Measurements from ENCODE around the gene CHL1. TPM values are rescaled to one million over a fixed set of nuclear protein-coding genes. Genes with fewer than 3 reads are reported as not detected.

The CHL1 gene
- total RNA-seq, 1 donor from 2014 or later: 0.26 TPM

- DNase-seq (ENCODE audit: low read depth) (no peak), FAIRE-seq (no peak)
- H3K36me3 ChIP-seq (ENCODE audit: control insufficient read depth, insufficient read depth, low read length): no peaks in the 10 kb centered on the region
- no peaks in the 10 kb centered on the region for H3K27me3 ChIP-seq (ENCODE audit: control insufficient read depth, insufficient read depth, low read length)
- no peak overlapping the region for H3K4me3 ChIP-seq (ENCODE audit: low read depth, low read length)
- TF ChIP-seq CTCF (IDR thresholded peaks at IDR 0.05; ENCODE audit: insufficient read depth, low read length, severe bottlenecking): no peak
Observed at GRCh38 chr3:228442-229182, 32.0 kb downstream of the CHL1 start.

GRCh38 chr3:229183-229661 is 32.7 kb downstream of the CHL1 start:
- no peaks in the 10 kb centered on the region for H3K27me3 ChIP-seq (ENCODE audit: control insufficient read depth, insufficient read depth, low read length)
- no peak for FAIRE-seq
- H3K36me3 ChIP-seq (ENCODE audit: control insufficient read depth, insufficient read depth, low read length): no peaks in the 10 kb centered on the region
- DNase-seq (ENCODE audit: low read depth): peak; percentile 77
- no peak for TF ChIP-seq CTCF (IDR thresholded peaks at IDR 0.05; ENCODE audit: insufficient read depth, low read length, severe bottlenecking)
- H3K4me3 ChIP-seq (ENCODE audit: low read depth, low read length): no peak overlapping the region

- Histone ChIP-seq H3K4me3 (ENCODE audit: low read depth, low read length) (no peak overlapping the region), H3K27me3 (ENCODE audit: control insufficient read depth, insufficient read depth, low read length) (no peaks in the 10 kb centered on the region), H3K36me3 (ENCODE audit: control insufficient read depth, insufficient read depth, low read length) (no peaks in the 10 kb centered on the region)
- TF ChIP-seq CTCF (IDR thresholded peaks at IDR 0.05; ENCODE audit: insufficient read depth, low read length, severe bottlenecking): no peak
- DNase-seq (ENCODE audit: low read depth): no peak
- peak; percentile 84 for FAIRE-seq
Observed at GRCh38 chr3:236881-237280, 40.3 kb downstream of the CHL1 start.

- no peak for FAIRE-seq
- Histone ChIP-seq H3K4me3 (ENCODE audit: low read depth, low read length) (no peak overlapping the region), H3K36me3 (ENCODE audit: control insufficient read depth, insufficient read depth, low read length) (no peaks in the 10 kb centered on the region), H3K27me3 (ENCODE audit: control insufficient read depth, insufficient read depth, low read length) (no peaks in the 10 kb centered on the region)
- TF ChIP-seq CTCF (IDR thresholded peaks at IDR 0.05; ENCODE audit: insufficient read depth, low read length, severe bottlenecking): no peak
- no peak for DNase-seq (ENCODE audit: low read depth)
Observed at GRCh38 chr3:242602-243355, 46.2 kb downstream of the CHL1 start.

GRCh38 chr3:243356-243725 is 46.8 kb downstream of the CHL1 start:
- Histone ChIP-seq H3K4me3 (ENCODE audit: low read depth, low read length) (no peak overlapping the region), H3K36me3 (ENCODE audit: control insufficient read depth, insufficient read depth, low read length) (no peaks in the 10 kb centered on the region), H3K27me3 (ENCODE audit: control insufficient read depth, insufficient read depth, low read length) (no peaks in the 10 kb centered on the region)
- peak; percentile 64 for DNase-seq (ENCODE audit: low read depth)
- no peak for TF ChIP-seq CTCF (IDR thresholded peaks at IDR 0.05; ENCODE audit: insufficient read depth, low read length, severe bottlenecking)
- no peak for FAIRE-seq

All from bronchial epithelial cell (primary cell).